ENCODE measurements around the gene L1TD1.

DNA sequence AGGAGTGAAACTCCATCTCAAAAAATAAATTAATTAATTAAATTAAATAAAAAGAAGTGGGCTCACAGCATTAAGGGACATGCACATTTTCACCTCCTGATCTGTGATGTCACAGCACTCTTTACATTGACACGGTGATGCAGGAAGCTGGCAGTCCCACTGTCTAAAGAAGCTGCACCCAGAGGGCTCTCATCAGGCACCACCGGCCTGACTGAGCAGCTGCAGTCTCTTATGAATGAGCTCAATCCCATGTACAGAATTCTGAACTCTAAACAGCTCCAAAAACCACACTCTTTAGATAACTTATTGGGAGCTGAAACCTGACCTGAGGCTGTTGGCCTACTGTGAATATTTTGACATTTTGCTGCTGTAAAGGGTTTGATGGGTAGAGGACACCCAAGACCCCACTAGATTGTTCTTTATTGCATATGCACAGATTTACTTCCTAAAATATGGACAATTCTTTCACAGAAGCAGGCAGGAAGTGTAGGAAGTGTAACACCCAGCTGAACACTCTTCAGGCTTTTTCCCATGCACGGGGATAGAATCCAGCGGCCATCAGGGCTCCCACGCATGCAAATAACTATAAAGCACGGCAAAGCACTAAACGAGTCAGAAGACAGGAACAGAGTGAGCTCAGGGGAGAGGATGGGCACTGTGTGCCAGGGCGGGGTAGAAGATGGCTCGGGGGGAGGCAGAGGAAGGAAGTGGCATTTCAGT, 46.2 kb downstream of the L1TD1 start:
- TF ChIP-seq, protein P1, sequence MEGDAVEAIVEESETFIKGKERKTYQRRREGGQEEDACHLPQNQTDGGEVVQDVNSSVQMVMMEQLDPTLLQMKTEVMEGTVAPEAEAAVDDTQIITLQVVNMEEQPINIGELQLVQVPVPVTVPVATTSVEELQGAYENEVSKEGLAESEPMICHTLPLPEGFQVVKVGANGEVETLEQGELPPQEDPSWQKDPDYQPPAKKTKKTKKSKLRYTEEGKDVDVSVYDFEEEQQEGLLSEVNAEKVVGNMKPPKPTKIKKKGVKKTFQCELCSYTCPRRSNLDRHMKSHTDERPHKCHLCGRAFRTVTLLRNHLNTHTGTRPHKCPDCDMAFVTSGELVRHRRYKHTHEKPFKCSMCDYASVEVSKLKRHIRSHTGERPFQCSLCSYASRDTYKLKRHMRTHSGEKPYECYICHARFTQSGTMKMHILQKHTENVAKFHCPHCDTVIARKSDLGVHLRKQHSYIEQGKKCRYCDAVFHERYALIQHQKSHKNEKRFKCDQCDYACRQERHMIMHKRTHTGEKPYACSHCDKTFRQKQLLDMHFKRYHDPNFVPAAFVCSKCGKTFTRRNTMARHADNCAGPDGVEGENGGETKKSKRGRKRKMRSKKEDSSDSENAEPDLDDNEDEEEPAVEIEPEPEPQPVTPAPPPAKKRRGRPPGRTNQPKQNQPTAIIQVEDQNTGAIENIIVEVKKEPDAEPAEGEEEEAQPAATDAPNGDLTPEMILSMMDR (IDR thresholded peaks at IDR 0.05): no peak
- no peak for TF ChIP-seq POLR2A (IDR thresholded peaks at IDR 0.05)

Data from body of pancreas (tissue), 4 donors.